ENCODE measurements around the gene ANXA8.
"Not testable (repeated sequence)": the region's sequence is repeated elsewhere in the genome, so short reads cannot be mapped to it uniquely, and the experiment has no call there.

- TF ChIP-seq CTCF (IDR thresholded peaks at IDR 0.05; ENCODE audit: poor library complexity); EZH2 (IDR thresholded peaks at IDR 0.05; ENCODE audit: borderline replicate concordance): not testable (repeated sequence)
Measured at GRCh38 chr10:47468731-47469528, 15.0 kb downstream of the ANXA8 start.
